Germinal center (tissue), 1 donor: Measurements from ENCODE around the gene PARVB.

Source experiments
- DNase-seq: peaks from one replicate; pipeline ENCODE4 v3.0.0; 2012; ENCODE audit warnings: mixed read lengths, low spot score

The PARVB gene

GRCh38 chr22:44028091-44028490 is 4.0 kb downstream of the PARVB start:
- DNase-seq, result no peak

DNA sequence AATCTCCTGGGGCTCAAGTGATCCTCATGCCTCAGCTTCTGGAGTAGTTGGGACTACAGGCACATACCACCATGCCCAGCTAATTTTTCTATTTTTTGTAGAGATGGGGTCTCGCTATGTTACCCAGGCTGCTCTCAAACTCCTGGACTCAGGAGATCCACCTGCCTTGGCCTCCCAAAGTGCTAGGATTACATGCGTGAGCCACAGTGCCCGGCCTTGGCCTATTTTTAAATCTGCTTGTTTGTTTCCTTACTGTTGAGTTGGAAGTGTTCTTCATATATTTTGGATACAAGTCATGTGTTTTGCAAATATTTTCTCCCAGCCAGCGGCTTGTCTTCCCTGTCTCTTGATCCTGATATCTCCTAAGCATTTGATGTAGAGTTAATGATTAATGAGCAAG is 5.0 kb downstream of the PARVB start:
- no peak for DNase-seq

- DNase-seq, result no peak
Observed at GRCh38 chr22:44030051-44030701, 6.1 kb downstream of the PARVB start.

DNA sequence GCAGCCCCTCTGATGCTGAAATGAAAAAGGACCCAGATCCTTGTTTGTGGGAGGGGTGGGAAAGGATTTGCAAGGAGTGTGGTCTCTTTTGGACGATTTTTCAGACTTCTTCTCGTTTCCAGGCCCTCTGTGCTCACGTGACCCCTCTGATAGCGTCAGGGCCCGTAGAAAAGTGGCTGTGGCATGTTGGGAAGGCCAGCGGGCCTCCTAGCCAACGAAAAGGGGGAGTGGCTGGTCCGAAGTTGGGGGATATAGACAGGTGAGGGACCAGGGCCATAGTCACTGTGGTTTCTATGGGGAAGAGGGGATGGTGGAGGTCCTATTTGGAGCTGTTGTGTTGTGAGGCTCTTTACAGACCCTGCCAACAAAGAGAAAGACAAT is 6.6 kb downstream of the PARVB start:
- no peak for DNase-seq

DNA sequence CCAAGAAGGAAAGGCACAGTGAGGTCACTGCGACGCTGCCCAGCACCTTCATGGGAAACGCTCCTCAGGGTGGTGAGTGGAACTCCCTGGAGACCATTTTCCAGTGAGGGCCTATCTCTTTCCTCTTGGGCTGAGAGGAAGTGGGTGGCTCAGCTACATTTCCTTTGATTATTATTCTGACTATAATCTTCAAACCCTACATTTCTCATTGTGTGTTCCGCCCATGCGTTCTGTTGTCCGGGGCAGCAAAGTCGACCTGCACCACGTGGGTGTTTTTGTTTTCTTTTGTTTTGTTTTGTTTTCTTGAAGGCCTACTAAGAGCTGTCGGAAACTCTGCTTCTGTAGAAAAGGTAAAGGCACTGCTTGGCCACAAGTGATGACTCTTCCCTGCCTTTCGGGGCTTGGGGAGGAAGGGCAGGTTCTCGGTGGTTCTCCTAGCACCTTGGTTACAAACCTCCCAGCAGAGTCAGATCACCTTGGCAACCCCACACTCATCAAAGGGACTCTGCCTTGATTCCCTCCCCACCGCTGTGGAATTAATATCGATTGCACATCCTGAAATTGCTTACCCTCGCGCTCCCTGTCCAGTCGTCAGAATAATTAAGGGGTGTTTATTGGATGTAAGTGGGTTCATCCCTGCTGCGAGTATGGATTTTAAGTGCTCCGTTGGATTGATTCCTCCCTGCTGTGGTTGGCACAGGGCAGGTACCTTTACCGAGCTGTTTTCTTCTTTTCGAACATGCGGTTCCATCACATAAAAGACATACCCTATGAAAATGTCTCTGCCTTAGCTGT is 7.3 kb downstream of the PARVB start:
- no peak for DNase-seq

- no peak for DNase-seq
Observed at GRCh38 chr22:44032126-44032730, 8.1 kb downstream of the PARVB start.

DNA sequence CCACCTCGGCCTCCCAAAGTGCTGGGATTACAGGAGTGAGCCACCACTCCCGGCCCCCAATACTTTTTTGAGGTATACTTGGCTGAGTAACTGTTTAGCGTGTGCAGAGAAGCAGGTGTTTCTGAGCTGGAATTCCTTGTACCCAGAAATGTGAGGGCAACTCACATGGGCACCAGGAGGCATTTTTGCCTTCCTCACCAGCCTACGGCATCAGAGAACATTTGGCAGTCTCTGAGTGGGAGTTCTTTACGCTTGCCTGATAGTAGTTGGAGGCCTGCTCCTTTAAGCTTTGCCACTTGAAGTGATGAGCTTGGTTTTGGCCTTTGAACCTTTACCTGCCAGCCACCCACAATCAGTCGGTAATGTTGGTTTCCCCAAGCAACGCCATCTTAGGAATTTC is 9.2 kb downstream of the PARVB start:
- no peak for DNase-seq

DNA sequence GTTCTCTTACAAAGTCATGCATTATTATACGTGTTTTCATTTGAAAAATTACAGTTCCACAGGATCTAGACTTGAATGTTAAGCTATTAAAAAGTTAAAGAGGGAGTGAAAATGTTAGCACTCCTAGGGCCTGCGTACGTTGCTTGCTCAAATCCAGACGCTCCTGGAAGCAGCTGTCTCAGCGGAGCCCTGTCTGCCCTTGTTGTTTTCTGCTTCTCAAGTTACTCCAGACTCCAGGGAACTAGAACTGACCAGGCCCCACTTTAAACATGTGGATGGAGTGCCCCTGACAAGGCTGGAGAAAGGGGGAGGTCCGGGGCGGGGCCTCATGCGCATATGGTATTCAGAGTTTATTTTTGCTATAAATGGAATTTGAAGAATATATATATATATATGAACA is 9.6 kb downstream of the PARVB start:
- no peak for DNase-seq

DNA sequence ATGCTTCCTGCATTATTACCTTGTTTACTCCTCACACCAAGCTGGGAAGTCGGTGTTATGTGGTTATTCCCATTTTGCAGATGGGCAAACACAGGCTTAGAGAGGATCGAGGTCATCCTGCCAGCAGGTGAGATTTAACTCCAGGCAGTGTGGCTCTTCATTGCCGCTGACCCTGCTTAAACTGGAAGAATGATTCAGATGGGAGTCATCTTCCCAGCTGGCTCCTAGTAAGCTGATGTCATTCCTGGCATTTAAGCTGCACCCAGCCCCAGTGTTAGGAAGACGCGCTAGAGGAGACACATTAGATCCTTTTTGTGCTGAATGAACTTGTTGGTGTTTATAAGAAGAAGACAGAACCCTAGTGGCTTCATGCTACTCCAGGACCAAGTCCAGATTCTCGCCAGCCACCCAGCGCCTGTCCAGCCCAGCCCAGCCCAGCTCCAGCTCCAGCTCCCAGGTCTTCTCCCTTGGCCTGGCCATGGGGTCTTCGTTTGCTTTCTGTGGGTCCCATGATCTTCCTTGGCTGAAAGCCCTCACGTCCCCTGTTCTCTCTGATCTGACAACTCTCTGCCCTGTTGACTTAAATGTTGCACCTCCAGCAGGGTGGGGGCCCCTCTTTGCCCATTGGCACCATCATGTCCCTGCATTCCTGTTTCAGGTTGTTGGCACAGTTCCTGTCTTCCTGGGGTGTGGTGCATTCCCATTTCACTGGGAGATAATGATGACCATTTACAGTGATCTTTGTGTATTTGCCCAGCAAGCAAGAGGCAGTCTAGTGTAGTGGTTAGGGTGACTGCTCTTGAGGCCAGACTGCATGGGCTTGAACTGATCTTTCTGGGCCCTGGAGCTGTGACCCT is 13.6 kb downstream of the PARVB start:
- DNase-seq, result no peak

DNA sequence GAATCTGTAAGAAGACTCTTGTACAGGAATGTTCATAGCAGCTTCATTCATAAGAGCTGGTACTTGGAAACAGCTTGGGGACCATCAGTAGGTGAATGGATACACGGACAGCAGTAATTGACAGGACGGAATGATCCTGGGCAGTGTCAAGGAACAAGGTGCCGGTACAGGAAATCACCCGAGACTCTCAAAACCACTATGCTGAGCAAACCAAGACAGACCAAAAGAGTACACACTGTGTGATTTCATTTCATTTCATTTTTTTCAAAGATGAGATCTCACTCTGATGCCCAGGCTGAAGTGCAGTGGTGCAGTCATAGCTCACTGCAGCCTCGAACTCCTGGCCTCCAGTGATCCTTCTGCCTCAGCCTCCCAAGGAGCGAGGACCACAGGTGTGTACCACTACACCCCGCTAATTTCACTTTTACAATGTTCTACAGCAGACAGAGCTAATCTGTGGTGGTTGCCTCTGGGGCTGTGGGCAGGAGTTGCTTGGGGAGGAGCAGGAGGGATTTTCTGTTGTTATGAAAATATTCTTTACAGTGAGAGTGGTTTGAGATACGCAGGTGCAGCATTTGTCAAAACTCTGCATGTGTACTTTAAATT is 15.6 kb downstream of the PARVB start:
- DNase-seq, result no peak

DNA sequence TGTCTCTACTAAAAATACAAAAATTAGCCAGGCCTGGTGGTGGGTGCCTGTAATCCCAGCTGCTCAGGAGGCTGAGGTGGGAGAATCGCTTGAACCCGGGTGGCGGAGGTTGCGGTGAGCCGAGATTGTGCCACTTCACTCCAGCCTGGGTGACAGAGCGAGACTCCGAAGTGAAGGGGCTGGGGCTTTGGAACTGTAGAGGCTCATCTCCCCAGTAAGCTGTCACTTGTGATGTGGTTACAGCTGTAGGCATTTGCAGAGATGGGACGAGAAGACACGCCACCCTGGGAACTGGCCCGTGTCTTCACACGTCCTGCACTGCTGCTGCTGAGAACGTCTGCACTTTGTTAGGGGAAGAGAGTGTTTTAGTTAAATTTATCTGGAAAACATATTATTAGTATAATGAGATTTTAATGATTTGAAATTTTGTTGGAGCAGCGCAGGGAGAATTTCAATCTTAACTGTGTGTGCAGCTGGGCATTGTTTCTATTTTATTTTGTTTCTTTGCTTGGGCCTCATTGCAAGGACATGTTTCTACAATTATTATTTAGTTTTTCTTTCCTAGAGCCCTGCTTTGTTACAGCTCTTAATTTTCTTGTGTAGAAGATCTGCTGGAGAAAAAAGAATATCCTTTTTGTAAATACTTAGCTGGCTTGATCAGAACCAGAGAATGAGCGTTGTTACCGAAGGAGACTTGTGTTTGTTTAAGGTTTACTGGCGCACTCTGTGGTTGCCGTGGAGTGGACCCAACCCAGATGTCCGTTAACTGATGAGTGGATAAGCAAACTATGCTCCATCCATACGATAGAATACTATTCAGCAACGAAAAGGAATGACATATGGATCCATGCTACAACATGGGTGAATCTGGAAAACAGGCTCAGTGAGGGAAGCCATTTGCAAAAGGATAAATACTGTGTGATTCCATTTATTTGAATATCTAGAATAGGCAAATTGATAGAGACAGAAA is 18.4 kb downstream of the PARVB start:
- DNase-seq, result no peak

DNA sequence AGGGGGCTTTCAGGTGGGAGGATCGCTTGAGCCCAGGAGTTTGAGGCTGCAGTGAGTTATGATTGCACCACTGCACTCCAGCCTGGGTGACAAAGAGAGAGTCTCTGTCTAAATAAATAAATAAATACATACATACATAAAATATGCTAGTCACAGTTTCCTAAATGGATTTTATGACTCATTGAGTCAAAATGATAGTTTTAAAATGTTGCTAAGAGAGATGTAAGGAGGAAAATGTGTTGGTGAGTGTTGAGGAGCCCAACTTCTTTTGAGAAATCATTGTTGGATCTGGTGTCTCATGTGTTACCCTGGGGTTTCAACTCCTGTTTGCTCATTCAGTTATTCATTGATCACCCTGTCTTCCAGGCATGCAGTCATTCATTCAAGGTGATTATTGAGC is 21.0 kb downstream of the PARVB start:
- DNase-seq, result no peak

DNA sequence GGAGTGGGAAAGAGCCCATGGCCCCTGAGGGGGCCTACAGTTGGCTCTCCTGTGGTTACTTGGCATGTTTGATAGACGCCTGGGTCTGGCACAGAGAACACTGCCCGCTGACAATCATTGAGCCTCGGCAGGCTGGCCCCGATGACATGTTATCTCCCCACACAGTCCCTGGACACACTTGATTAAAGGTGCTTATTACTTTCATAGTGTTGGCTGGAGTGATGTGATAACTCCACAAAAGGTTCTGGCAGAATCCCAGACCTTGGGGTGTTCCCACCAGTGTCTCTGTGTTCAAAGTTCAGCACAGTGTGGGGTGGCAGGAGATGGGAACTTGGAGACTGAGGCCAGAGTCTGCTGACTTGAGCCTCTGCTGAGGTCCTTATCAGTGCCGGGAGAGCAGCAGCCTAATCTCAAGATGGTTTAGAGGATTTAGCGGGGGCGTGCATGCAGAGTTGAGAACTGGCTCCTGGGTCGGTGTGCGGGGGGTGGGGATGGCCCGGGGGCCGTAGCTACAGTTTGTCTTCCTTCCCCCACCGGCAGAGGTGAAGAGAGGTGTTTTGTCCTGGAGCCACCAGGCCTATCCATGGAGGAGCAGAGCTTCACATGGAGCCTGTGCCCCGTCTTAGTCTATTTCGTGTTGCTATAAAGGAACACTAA is 22.5 kb downstream of the PARVB start:
- no peak for DNase-seq

DNA sequence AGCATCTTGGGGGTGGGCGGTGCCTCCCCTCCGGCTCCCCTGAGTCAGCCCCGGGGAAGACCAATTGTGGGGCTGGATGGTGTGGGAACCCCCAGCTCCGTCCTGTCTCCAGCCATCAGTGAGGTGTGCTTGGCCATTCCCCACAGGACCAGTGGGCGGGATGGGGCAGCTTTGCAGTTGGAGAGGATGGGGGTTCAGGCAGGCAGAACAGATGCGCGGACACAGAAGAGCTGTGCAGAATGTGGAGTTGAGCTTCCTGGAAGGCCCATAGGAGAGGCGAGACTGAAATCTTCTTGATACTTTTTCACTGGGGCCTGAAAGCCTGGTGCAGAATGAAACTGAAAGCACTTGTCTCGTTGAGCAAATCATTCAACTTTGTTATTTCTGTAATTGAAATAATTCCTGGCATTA is 23.8 kb downstream of the PARVB start:
- DNase-seq, result no peak

DNA sequence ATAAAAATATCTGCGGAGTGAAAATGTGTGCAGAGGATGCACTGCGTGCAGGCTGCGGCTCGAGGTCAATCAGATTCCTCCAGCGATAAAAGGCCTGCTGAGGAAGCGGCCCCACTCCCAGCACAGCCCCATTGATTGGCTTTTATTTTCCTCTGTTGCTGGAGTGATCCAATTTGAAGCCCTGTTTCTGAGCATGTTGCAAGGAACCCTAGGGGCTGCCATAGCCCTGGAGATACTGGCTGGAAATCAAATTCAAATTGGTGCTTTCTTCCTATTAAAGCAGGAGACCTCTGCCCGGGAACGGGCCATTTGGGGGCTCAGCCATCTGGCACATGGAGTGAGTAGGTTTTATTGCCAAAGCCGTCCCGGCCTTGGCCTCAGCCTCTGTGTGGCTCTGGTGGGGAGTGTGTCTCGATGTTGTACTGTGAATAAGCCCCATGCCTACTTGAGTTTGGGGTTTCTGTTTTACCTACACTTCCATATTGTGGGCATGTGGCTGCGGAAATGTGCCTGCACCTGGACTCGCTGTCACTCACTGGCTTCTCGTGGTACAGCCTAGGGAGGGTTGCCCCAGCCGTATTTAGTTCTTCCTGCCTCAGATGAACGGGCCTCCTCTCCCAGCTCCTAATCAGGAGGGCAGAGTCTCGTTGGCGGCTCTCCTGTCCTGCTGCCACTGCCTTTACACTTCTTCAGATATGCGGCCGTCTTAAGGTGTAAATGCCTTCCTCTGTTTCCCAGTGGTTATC is 25.6 kb downstream of the PARVB start:
- no peak for DNase-seq

GRCh38 chr22:44050766-44051355 is 26.8 kb downstream of the PARVB start:
- DNase-seq, result no peak

DNA sequence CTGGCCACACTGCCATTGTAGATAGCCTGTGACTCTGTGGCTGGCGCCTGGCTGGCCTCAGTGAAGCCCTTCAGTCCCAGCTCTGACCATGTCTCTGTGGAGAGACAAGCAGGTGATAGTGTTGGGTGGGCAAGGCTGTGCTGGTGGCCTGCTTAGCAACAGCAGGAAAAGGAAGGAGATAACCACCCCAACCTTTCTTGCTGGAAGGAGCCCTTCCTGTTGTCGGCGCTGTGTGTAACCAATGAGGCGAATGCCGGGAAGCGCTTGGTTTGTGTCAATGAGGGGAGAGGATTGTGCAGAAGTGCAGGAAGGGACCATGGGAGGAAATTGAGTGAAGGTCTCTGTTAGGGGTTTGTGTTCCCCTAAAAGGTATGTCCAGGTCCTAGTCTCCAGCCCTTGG is 27.3 kb downstream of the PARVB start:
- no peak for DNase-seq

- no peak for DNase-seq
Observed at GRCh38 chr22:44051961-44052360, 27.9 kb downstream of the PARVB start.

GRCh38 chr22:44055805-44056204 is 31.7 kb downstream of the PARVB start:
- DNase-seq, result no peak
